Stimulated activated CD8-positive, alpha-beta memory T cell treated with anti-CD3 and anti-CD28 coated beads, Interleukin-7, amount 100 ng/mL, for 1 hour (primary cell): Measurements from ENCODE around the gene NUTM1.

Experiments
- DNase-seq, 2 donors: peaks; one replicate each; pipeline ENCODE4 v3.0.0-alpha.2; 2020; ENCODE audit warnings: low read depth in 2 of 2

The NUTM1 gene, protein sequence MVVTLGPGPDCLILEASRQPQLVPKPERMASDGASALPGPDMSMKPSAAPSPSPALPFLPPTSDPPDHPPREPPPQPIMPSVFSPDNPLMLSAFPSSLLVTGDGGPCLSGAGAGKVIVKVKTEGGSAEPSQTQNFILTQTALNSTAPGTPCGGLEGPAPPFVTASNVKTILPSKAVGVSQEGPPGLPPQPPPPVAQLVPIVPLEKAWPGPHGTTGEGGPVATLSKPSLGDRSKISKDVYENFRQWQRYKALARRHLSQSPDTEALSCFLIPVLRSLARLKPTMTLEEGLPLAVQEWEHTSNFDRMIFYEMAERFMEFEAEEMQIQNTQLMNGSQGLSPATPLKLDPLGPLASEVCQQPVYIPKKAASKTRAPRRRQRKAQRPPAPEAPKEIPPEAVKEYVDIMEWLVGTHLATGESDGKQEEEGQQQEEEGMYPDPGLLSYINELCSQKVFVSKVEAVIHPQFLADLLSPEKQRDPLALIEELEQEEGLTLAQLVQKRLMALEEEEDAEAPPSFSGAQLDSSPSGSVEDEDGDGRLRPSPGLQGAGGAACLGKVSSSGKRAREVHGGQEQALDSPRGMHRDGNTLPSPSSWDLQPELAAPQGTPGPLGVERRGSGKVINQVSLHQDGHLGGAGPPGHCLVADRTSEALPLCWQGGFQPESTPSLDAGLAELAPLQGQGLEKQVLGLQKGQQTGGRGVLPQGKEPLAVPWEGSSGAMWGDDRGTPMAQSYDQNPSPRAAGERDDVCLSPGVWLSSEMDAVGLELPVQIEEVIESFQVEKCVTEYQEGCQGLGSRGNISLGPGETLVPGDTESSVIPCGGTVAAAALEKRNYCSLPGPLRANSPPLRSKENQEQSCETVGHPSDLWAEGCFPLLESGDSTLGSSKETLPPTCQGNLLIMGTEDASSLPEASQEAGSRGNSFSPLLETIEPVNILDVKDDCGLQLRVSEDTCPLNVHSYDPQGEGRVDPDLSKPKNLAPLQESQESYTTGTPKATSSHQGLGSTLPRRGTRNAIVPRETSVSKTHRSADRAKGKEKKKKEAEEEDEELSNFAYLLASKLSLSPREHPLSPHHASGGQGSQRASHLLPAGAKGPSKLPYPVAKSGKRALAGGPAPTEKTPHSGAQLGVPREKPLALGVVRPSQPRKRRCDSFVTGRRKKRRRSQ

GRCh38 chr15:34342737-34343575 is at the start of gene NUTM1, which contains the start of gene NOP10:
NUTM1 (plus strand) TSS chr15:34343315; CDS start chr15:34343697, 382 bp downstream.
NOP10 (minus strand) TSS chr15:34343136; CDS start chr15:34343073, 63 bp downstream.
- DNase-seq: peak; percentile 82 to 92

DNA sequence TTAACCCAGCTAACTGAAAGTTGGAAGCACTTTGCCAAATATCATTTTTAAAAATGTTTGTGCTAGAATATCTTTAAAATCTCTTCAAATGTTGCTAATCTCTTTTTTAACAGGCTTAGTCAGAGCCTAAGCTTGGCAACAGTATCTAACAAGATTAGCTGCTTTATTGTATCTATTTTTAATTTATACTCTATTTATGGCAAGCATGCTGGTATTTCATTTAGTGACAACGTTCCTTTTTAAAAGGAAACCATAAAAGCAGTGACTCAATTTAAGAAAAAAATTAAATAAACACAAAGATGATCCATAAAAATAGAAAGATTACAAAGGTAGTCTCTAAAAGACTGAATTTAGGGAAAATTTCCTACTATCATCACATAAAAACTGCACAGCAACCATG is 46.1 kb upstream of the NUTM1 start:
- no peak for DNase-seq

DNA sequence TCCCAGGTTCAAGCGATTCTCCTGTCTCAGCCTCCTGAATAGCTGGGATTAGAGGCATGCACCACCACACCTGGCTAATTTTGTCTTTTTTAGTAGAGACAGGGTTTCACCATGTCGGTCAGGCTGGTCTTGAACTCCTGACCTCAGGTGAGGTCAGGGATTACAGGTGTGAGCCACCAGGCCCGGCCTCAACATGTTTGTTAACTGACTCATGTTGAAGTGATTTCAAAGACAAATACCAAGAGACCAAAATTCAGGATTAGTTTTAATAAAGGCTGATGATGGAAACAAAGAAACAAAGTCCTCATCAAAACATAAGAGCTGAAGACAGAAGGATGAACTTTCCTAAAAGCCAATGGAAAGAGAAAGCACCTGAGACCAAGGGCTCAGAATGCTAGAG is 42.1 kb upstream of the NUTM1 start:
- DNase-seq: no peak

GRCh38 chr15:34304613-34305012 is 38.5 kb upstream of the NUTM1 start:
- no peak for DNase-seq

GRCh38 chr15:34311563-34311962 is 31.6 kb upstream of the NUTM1 start:
- DNase-seq: no peak

- DNase-seq: no peak
These were observed 28.3 kb upstream of the NUTM1 start for GRCh38 chr15:34314491-34315490.

GRCh38 chr15:34318277-34319079 is 24.6 kb upstream of the NUTM1 start:
- no peak for DNase-seq

DNA sequence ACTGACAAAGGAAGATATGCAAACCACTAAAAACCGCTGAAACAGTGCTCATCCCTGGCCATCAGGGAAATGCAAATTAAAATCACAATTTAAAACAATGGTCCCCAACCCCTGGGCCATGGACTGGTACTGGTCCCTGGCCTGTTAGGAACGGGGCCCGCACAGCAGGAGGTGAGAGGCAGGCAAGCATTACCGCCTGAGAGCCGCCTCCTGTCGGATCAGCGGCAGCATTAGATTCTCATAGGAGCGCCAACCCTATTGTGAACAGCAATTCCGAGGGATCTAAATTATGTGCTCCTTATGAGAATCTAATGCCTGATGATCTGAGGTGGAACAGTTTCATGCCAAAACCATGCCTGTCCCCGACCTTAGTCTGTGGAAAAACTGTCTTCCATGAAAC is 19.9 kb upstream of the NUTM1 start:
- DNase-seq: no peak

DNA sequence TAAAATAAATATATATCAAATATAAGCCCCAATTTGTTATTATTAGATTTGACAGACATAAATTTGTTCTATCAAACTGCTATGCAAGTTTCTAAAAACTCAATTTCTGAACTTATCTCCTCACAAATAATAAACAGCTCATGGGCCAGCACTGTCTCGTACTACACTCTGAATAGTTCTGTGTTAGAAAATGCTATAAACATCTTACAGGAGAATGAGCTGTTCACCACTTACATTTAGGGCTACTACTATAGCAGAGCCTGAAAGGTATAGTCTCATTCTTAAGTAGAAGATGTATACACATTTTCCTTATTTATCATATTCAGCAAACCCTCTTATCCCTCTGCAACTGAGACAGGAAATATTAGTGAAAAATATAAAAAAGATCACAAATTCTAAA is 18.2 kb upstream of the NUTM1 start:
- no peak for DNase-seq

DNA sequence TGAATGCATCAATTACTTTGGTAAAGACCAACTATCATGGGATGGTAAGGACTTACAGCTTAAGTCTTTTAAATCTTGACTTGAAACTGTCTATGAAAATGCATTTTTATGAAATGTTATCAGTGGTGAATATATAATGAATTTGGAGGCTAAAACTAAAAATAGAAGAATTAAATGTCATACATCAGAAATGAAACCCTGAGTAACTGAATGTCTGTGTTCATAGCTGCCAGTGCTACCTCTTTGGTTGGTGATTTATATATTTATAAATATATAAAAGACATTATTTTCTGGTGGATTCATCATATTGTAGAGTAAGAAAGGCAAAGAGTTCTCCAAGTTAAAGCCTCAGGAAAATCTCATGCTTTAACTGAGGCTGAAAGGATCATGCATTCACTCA is 17.7 kb upstream of the NUTM1 start:
- DNase-seq: no peak

DNA sequence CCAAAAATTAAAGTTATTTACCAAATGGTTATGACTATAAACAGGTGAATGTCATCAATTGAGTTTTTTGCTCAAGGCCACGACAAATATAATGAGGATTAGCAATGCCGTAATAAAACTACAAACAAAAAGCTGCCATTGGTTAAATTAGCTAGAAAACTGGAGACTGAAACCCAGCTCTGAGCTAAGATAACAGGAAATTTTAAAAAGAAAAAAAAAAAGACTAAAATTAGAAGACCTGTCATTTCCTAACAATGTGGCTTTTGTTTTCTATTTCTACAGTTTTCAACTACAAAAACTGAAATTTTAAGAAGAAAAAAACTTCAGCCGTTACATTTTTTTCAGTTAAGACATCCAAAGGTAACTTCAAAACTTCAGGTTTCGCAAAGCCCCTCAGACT is 15.2 kb upstream of the NUTM1 start:
- no peak for DNase-seq

GRCh38 chr15:34329006-34329405 is 14.1 kb upstream of the NUTM1 start:
- DNase-seq: no peak

DNA sequence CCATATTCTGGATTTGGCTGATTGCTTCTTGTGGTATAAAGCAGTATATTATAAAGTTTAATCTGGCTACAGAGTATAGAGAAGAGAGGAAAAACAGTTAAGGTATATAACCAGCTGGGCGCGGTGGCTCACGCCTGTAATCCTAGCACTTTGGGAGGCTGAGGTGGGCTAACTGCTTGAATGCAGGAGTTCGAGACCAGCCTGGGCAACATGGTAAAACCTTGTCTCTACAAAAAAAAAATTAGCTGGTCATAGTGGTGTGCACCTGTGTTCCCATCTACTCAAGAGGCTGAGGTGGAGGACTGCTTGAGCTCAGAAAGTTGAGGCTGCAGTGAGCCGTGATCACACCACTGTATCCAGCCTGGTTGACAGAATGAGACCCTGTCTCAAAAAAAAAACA is 12.8 kb upstream of the NUTM1 start:
- no peak for DNase-seq

DNA sequence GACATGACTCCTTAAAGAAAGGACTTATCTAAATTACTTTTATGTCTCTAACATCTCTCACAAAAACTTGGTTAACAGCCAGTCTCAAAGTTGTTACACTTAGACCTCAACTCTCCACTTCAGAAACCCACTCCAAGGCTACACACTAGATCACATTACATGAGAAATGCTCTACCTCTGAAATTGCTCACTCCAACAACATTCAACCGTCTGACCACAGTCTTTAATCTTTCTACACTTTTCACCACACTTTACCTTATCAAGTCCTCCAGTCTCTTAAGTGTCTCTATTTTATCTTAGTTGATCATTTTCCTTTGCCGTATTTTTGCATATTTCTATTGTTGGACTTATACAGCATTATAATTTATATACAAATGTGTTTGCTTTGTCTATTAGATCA is 11.3 kb upstream of the NUTM1 start:
- no peak for DNase-seq

DNA sequence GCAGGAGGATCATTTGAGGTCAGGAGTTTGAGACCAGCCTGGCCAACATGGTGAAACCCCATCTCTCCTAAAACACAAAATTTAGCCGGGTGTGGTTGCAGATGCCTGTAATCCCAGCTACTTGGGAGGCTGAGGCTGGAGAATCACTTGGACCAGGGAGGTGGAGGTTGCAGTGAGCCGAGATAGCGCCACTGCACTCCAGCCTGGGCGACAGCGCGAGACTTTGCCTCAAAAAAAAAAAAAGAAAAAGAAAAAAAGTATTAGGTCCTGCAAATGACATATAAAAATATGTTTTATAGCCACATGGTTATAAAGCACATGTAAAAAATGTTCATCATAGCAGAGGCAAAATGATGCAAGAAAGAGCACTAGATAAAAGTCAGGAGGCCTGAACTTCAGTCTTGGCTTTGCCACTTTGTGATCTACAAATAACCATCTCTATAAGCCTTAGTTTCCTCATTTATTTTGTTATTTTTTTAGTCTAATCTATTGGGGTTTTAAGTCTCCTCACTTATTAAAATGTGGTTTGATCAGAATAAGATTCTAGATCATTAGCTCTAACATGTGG is 10.5 kb upstream of the NUTM1 start:
- DNase-seq: no peak

DNA sequence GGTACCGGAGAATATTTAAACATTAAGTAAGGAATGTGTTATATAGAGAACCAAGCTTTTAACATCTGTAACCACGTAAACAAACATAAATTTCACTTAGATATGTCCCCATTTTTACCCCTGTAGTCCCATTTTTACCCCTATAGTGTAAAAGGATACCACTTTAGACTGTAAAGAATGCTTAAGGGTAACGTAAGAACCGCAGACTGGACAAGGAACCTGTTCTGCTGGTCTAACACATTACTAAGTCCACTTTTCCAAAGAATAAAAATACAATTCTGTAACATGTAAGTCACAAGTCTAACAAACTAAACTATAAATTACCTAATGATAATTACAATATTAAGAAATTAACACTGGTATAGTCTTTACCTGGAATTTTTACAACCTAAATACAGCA is 8.4 kb upstream of the NUTM1 start:
- no peak for DNase-seq

DNA sequence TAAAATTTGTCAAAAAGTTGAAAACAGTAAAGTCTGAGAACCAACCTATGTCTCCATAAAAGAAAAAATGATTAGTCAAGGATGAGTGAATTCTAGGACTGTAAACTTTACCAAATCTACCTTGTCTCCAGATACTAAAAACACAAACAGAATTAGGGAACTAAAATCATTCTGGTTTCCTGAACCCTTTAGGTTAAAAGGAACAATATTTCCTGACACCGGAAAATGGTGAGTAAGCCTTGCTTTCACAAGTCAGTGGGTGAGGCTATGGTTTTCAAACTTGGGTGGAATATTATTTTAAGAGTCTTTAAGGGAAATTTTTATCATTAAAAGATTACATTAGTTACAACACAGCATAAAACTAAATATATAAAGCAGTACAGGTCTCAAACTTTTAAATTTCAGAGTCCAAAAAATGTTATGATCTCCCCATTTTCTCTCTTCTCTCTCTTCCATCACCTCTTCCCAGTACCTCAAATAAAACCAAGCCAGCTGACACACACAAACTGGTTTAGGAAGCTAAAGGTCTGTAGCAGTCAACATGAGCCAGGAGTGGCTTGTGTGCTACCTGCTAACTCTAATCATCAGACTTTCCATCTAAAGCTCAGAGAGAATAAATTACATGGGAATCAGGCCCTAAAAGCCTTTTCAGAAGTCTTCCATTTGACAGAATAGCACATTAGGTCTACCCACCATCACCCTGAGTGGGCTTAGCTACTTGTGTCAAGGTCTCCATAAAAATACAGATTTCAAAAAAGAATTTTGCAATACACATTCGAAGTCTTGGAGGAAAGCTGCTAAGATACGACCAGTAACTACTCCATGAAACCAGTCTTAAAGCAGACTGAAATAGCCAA is 7.7 kb upstream of the NUTM1 start:
- no peak for DNase-seq
